Rectal smooth muscle tissue (tissue), 1 donor: ENCODE results near the gene DCAKD.
"Not testable (repeated sequence)": the region's sequence is repeated elsewhere in the genome, so short reads cannot be mapped to it uniquely, and the experiment has no call there.

ENCODE experiments used
- H3K27ac ChIP-seq: one replicate; pipeline ENCODE4 v1.7.0; 2013; ENCODE audit warnings: low read depth, low read length, inconsistent platforms
- H3K27me3 ChIP-seq: one replicate; pipeline ENCODE4 v1.7.0; 2013; ENCODE audit warnings: low read length; ENCODE audit not compliant: control insufficient read depth, insufficient read depth
- H3K36me3 ChIP-seq: one replicate; pipeline ENCODE4 v1.7.0; 2013; ENCODE audit warnings: low read length; ENCODE audit not compliant: control insufficient read depth, insufficient read depth
- H3K4me1 ChIP-seq: one replicate; pipeline ENCODE4 v1.7.0; 2013; ENCODE audit warnings: low read length; ENCODE audit not compliant: control insufficient read depth, insufficient read depth
- H3K4me3 ChIP-seq: one replicate; pipeline ENCODE4 v1.7.0; 2013; ENCODE audit warnings: low read length
- H3K9ac ChIP-seq: one replicate; pipeline ENCODE4 v1.7.0; 2013; ENCODE audit warnings: low read length

DCAKD gene

GRCh38 chr17:45060382-45060796, 9.0 kb upstream of the DCAKD start:
- Histone ChIP-seq H3K4me3 (peak overlapping the region; percentile 96), H3K27ac (peak overlapping the region; percentile 91), H3K9ac (peak overlapping the region; percentile 77), H3K4me1 (peaks cover 13% of the 10 kb centered on the region), H3K36me3 (peaks cover 2% of the 10 kb centered on the region), H3K27me3 (no peaks in the 10 kb centered on the region)

- H3K27ac ChIP-seq = peak overlapping the region; percentile 91
- H3K4me3 ChIP-seq = peak overlapping the region; percentile 92
- H3K9ac ChIP-seq = peak overlapping the region; percentile 77
- no peaks in the 10 kb centered on the region for H3K36me3 ChIP-seq
- no peaks in the 10 kb centered on the region for H3K27me3 ChIP-seq
- H3K4me1 ChIP-seq = peaks cover 9% of the 10 kb centered on the region
Observed at GRCh38 chr17:45052052-45052772, 780 bp upstream of the DCAKD start.

GRCh38 chr17:45051720-45052051, 254 bp upstream of the DCAKD start:
- not testable (repeated sequence) for H3K27me3 ChIP-seq, H3K27ac ChIP-seq, H3K4me3 ChIP-seq

GRCh38 chr17:45050481-45051059, 862 bp downstream of the DCAKD start:
- H3K36me3 ChIP-seq = no peaks in the 10 kb centered on the region
- peaks cover 9% of the 10 kb centered on the region for H3K4me1 ChIP-seq
- H3K4me3 ChIP-seq = peak overlapping the region; percentile 94
- H3K9ac ChIP-seq = peak overlapping the region; percentile 93
- no peaks in the 10 kb centered on the region for H3K27me3 ChIP-seq
- H3K27ac ChIP-seq = peak overlapping the region; percentile 94

More at GRCh38 chr17:45051720-45052051, 254 bp upstream of the DCAKD start:
- H3K36me3 ChIP-seq, H3K9ac ChIP-seq, H3K4me1 ChIP-seq: not testable (repeated sequence)

GRCh38 chr17:45048795-45049563, 2.5 kb downstream of the DCAKD start:
- Histone ChIP-seq H3K27ac (no peak overlapping the region), H3K36me3 (no peaks in the 10 kb centered on the region), H3K27me3 (no peaks in the 10 kb centered on the region), H3K9ac (no peak overlapping the region), H3K4me1 (peaks cover 9% of the 10 kb centered on the region), H3K4me3 (no peak overlapping the region)

- no peaks in the 10 kb centered on the region for H3K27me3 ChIP-seq
- no peak overlapping the region for H3K4me3 ChIP-seq
- peaks cover 9% of the 10 kb centered on the region for H3K4me1 ChIP-seq
- no peaks in the 10 kb centered on the region for H3K36me3 ChIP-seq
- no peak overlapping the region for H3K27ac ChIP-seq
- no peak overlapping the region for H3K9ac ChIP-seq
Observed at GRCh38 chr17:45046537-45047125, 4.8 kb downstream of the DCAKD start.

GRCh38 chr17:45043813-45044540, 7.5 kb downstream of the DCAKD start:
- no peaks in the 10 kb centered on the region for H3K36me3 ChIP-seq
- H3K27ac ChIP-seq = no peak overlapping the region
- H3K9ac ChIP-seq = no peak overlapping the region
- H3K27me3 ChIP-seq = no peaks in the 10 kb centered on the region
- H3K4me1 ChIP-seq = peaks cover 3% of the 10 kb centered on the region
- H3K4me3 ChIP-seq = no peak overlapping the region

- Histone ChIP-seq H3K9ac (no peak overlapping the region), H3K36me3 (no peaks in the 10 kb centered on the region), H3K4me3 (no peak overlapping the region), H3K27me3 (no peaks in the 10 kb centered on the region), H3K27ac (no peak overlapping the region), H3K4me1 (peaks cover 3% of the 10 kb centered on the region)
Observed at GRCh38 chr17:45042346-45043120, 8.9 kb downstream of the DCAKD start.

GRCh38 chr17:45040459-45040858, 11.0 kb downstream of the DCAKD start:
- no peaks in the 10 kb centered on the region for H3K36me3 ChIP-seq
- no peaks in the 10 kb centered on the region for H3K27me3 ChIP-seq
- peaks cover 3% of the 10 kb centered on the region for H3K4me1 ChIP-seq
- no peak overlapping the region for H3K9ac ChIP-seq
- no peak overlapping the region for H3K27ac ChIP-seq
- H3K4me3 ChIP-seq = no peak overlapping the region

- no peaks in the 10 kb centered on the region for H3K36me3 ChIP-seq
- H3K9ac ChIP-seq = no peak overlapping the region
- peaks cover 3% of the 10 kb centered on the region for H3K4me1 ChIP-seq
- H3K27me3 ChIP-seq = no peaks in the 10 kb centered on the region
- H3K27ac ChIP-seq = no peak overlapping the region
- no peak overlapping the region for H3K4me3 ChIP-seq
Observed at GRCh38 chr17:45038728-45039634, 12.5 kb downstream of the DCAKD start.

- Histone ChIP-seq H3K36me3 (peaks cover 8% of the 10 kb centered on the region), H3K27ac (no peak overlapping the region), H3K4me1 (peaks cover 3% of the 10 kb centered on the region), H3K9ac (no peak overlapping the region), H3K27me3 (no peaks in the 10 kb centered on the region), H3K4me3 (no peak overlapping the region)
Observed at GRCh38 chr17:45036691-45037090, 14.7 kb downstream of the DCAKD start.
